C4-2B (cell line): Measurements from ENCODE around the gene PTPRQ.

Source experiments
- ZFX ChIP-seq: fragments of 450-650 bp; IDR thresholded peaks from 2 replicates; pipeline ENCODE4 v1.6.1; 2017
- TF ChIP-seq, protein P1 (sequence below): fragments of 450-650 bp; conservative IDR thresholded peaks from 2 replicates; pipeline ENCODE4 v1.5.1; 2017; ENCODE audit warnings: mild to moderate bottlenecking

- TF ChIP-seq, protein P1, sequence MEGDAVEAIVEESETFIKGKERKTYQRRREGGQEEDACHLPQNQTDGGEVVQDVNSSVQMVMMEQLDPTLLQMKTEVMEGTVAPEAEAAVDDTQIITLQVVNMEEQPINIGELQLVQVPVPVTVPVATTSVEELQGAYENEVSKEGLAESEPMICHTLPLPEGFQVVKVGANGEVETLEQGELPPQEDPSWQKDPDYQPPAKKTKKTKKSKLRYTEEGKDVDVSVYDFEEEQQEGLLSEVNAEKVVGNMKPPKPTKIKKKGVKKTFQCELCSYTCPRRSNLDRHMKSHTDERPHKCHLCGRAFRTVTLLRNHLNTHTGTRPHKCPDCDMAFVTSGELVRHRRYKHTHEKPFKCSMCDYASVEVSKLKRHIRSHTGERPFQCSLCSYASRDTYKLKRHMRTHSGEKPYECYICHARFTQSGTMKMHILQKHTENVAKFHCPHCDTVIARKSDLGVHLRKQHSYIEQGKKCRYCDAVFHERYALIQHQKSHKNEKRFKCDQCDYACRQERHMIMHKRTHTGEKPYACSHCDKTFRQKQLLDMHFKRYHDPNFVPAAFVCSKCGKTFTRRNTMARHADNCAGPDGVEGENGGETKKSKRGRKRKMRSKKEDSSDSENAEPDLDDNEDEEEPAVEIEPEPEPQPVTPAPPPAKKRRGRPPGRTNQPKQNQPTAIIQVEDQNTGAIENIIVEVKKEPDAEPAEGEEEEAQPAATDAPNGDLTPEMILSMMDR: no peak
- TF ChIP-seq ZFX: no peak
Measured at GRCh38 chr12:80704420-80704819, 260.4 kb downstream of the PTPRQ start.
